Cardiac muscle cell (in vitro differentiated cells and primary cell): ENCODE measurements around the gene LRIG3. TPM values are rescaled to one million over a fixed set of nuclear protein-coding genes. Genes with fewer than 3 reads are reported as not detected.

Experiments used
- DNase-seq, 2 donors: peaks; one replicate each; pipeline versions ENCODE4 v3.0.0 to v3.0.0-alpha.2; 2010 to 2017; ENCODE audit warnings: low read depth in 1 of 2, low spot score in 1 of 2
- H3K27ac ChIP-seq: fragments of 200-600 bp; sonication (generic); 2 replicates; pipeline ENCODE4 v1.5.1; 2016
- H3K27me3 ChIP-seq: fragments of 200-600 bp; sonication (generic); 2 replicates; pipeline ENCODE4 v1.6.0; 2016; ENCODE audit warnings: control low read depth
- H3K36me3 ChIP-seq: fragments of 200-600 bp; sonication (generic); 2 replicates; pipeline ENCODE4 v1.5.1; 2016; ENCODE audit warnings: control low read depth
- H3K4me1 ChIP-seq: fragments of 200-600 bp; sonication (generic); 2 replicates; pipeline ENCODE4 v1.8.1; 2017; ENCODE audit warnings: low read depth, mild to moderate bottlenecking, mixed run types
- H3K4me3 ChIP-seq: fragments of 200-600 bp; sonication (generic); 2 replicates; pipeline ENCODE4 v1.5.1; 2016; ENCODE audit warnings: mild to moderate bottlenecking
- H3K9me3 ChIP-seq: fragments of 200-600 bp; sonication (generic); 2 replicates; pipeline ENCODE4 v1.5.1; 2017; ENCODE audit warnings: low read depth, mild to moderate bottlenecking, control low read depth
- polyA plus RNA-seq: library from polyadenylated mRNA; unstranded; fragments of >200 nt; fragmentation: Nextera tagmentation; extraction: Ambion mirVana; gene quantifications from 2 replicates; pipeline ENCODE4 v1.2.1, GENCODE V29; 2016
- total RNA-seq: library from RNA; depleted of rRNA; stranded (reverse); fragments of >200 nt; gene quantifications from 2 replicates; pipeline ENCODE4 v1.2.3, GENCODE V29; 2016
- TF ChIP-seq, protein P1 (sequence below): IDR thresholded peaks from 2 replicates; pipeline ENCODE4 v1.5.1; 2012; ENCODE audit warnings: low read depth, mild to moderate bottlenecking, low read length

The LRIG3 gene
- total and polyA plus RNA-seq, 2 experiments from 2014 or later = 8.5 to 24.2 TPM

DNA sequence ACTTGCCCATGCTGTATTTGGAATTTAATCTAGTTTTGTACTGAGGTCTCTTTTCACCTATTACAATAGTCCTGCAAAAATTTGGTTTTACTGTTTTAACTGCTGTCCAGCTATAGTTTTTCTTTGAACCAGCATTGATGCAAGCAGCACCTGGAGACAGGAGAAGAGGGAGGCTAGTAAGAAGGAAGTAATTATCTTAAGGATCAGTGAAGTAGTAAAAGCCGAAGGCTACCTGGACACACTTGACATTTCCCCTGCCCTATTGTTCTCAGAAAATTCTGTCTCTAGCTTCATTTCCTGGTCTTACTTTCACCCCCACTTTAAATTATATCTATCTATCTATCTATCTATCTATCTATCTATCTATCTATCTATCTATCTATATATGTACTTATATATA lies 43.5 kb upstream of the LRIG3 start:
- no peaks in the 10 kb centered on the region for H3K27me3 ChIP-seq
- TF ChIP-seq, protein P1, sequence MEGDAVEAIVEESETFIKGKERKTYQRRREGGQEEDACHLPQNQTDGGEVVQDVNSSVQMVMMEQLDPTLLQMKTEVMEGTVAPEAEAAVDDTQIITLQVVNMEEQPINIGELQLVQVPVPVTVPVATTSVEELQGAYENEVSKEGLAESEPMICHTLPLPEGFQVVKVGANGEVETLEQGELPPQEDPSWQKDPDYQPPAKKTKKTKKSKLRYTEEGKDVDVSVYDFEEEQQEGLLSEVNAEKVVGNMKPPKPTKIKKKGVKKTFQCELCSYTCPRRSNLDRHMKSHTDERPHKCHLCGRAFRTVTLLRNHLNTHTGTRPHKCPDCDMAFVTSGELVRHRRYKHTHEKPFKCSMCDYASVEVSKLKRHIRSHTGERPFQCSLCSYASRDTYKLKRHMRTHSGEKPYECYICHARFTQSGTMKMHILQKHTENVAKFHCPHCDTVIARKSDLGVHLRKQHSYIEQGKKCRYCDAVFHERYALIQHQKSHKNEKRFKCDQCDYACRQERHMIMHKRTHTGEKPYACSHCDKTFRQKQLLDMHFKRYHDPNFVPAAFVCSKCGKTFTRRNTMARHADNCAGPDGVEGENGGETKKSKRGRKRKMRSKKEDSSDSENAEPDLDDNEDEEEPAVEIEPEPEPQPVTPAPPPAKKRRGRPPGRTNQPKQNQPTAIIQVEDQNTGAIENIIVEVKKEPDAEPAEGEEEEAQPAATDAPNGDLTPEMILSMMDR = no peak
- H3K27ac ChIP-seq = no peak overlapping the region
- no peak for DNase-seq
- no peaks in the 10 kb centered on the region for H3K4me1 ChIP-seq
- H3K9me3 ChIP-seq = no peaks in the 10 kb centered on the region
- H3K4me3 ChIP-seq = no peak overlapping the region
- H3K36me3 ChIP-seq = no peaks in the 10 kb centered on the region

DNA sequence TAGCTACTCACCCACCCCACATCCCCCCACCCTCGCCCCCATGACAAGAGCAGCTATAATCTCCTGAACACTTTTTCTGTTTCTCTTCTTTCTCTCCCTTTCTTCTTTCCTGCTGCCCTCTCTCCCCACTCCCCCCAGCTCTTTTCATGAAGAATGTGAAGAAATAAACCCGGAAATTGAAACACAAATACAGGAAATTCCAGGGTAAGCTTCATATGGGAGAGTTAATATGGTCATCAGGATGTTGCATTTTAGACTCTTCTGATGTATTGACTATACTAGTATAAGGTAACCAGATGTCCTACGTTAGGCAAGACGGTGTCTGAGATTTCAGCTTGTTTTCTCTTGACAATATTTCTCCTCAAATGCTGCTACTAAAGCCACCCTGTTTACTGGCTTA lies 41.6 kb upstream of the LRIG3 start:
- no peak overlapping the region for H3K4me3 ChIP-seq
- H3K9me3 ChIP-seq = no peaks in the 10 kb centered on the region
- no peaks in the 10 kb centered on the region for H3K36me3 ChIP-seq
- peak in 1 of 2 donors; percentile 22 for DNase-seq
- H3K27me3 ChIP-seq = no peaks in the 10 kb centered on the region
- no peaks in the 10 kb centered on the region for H3K4me1 ChIP-seq
- H3K27ac ChIP-seq = no peak overlapping the region
- TF ChIP-seq, protein P1 = no peak

DNA sequence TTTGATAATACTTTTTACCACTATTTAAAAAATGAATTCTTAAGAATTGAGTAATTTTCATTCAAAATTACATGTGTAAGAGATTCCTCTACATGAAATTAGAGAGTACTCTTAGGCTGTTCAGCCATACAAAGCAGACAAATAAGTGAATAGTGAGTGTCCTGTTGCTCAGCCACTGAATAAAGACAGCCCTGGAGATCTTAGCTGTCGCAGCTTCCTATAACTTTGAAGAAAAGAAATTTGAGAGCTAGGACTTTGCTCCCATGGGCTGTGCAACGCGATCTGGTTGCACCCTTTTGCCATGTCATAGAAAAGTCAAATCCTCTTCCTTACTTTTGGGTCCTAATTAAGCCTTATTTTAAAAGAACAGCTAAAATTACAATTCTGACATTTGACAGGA lies 40.9 kb upstream of the LRIG3 start:
- DNase-seq = no peak
- no peak overlapping the region for H3K27ac ChIP-seq
- TF ChIP-seq, protein P1 = no peak
- no peaks in the 10 kb centered on the region for H3K9me3 ChIP-seq
- H3K4me3 ChIP-seq = no peak overlapping the region
- no peaks in the 10 kb centered on the region for H3K27me3 ChIP-seq
- H3K4me1 ChIP-seq = no peaks in the 10 kb centered on the region
- no peaks in the 10 kb centered on the region for H3K36me3 ChIP-seq

DNA sequence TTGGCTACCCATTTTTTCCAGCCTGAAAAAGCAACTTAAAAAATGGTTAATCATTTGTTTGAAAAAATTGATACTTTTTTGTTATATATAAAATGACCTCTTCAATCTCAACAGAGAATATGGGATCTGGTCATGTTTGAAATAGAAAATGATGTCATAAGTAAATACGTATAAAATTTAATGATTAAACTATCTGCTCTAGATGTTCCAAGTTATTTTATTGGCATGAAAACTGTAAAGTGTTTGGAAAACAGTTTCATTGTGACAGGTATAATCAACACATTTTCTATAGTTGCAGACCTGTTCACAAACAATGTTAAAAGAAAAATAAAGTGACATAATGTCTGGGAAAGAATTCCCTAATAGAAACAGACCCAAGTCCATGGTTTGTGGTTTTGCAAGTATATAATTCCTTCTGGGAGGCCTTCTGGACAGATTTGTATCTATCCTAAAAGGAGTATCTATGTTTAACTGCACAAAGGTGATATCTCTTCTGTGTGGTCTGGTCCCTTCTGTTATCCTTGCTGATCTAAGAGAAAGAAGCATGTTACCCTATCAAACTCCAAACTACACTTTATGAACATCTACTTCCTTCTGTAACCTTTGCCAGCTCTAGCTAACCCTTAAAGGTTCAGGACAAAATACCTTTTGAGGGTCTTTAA lies 39.5 kb upstream of the LRIG3 start:
- no peaks in the 10 kb centered on the region for H3K4me1 ChIP-seq
- DNase-seq = no peak
- TF ChIP-seq, protein P1 = no peak
- H3K36me3 ChIP-seq = no peaks in the 10 kb centered on the region
- no peak overlapping the region for H3K4me3 ChIP-seq
- H3K27ac ChIP-seq = no peak overlapping the region
- H3K9me3 ChIP-seq = no peaks in the 10 kb centered on the region
- no peaks in the 10 kb centered on the region for H3K27me3 ChIP-seq

DNA sequence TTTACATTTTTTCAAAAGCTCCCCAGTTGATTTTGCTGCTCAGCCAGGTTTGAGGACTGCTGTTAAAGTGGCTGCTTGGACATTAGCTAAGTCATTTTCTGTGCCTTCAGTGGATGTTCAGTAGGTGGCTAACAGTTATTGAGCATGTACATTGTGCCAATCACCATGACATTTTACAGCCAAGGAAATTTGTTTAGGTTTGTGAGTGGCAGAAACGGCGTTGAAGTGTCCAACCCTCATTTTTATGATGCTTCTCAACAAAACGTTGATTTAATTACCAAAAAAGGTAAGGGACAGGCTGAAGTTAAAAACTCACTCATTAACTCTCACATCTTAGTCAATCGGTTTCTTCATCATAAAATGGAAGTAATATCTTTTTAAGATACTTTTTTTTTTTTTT lies 37.0 kb upstream of the LRIG3 start:
- no peaks in the 10 kb centered on the region for H3K9me3 ChIP-seq
- H3K4me3 ChIP-seq = no peak overlapping the region
- TF ChIP-seq, protein P1 = no peak
- H3K27me3 ChIP-seq = no peaks in the 10 kb centered on the region
- DNase-seq = no peak
- no peaks in the 10 kb centered on the region for H3K4me1 ChIP-seq
- no peak overlapping the region for H3K27ac ChIP-seq
- H3K36me3 ChIP-seq = no peaks in the 10 kb centered on the region
